ENCODE results near the gene CREBL2.

DNA sequence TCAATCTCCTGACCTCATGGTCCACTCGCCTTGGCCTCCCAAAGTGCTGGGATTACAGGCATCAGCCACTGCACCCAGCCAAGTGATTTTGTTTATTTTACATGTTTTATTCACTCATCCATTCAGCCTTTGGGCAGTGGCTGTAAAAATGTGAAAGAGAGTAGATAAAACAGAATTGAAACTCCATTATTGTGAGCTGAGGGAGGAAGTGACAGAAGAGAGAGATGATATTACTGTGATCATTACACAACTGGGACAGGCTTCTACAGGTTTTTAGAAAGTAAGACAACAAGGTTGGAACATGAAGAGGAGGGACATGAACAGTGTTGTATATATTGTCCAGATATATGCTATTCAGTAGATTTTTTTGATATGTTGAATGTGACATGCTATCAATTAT, 25.0 kb downstream of the CREBL2 start:
- TF ChIP-seq, protein P1, sequence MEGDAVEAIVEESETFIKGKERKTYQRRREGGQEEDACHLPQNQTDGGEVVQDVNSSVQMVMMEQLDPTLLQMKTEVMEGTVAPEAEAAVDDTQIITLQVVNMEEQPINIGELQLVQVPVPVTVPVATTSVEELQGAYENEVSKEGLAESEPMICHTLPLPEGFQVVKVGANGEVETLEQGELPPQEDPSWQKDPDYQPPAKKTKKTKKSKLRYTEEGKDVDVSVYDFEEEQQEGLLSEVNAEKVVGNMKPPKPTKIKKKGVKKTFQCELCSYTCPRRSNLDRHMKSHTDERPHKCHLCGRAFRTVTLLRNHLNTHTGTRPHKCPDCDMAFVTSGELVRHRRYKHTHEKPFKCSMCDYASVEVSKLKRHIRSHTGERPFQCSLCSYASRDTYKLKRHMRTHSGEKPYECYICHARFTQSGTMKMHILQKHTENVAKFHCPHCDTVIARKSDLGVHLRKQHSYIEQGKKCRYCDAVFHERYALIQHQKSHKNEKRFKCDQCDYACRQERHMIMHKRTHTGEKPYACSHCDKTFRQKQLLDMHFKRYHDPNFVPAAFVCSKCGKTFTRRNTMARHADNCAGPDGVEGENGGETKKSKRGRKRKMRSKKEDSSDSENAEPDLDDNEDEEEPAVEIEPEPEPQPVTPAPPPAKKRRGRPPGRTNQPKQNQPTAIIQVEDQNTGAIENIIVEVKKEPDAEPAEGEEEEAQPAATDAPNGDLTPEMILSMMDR (IDR thresholded peaks at IDR 0.05): no peak
- TF ChIP-seq POLR2A (IDR thresholded peaks at IDR 0.05): no peak
- no peak for TF ChIP-seq POLR2AphosphoS5 (IDR thresholded peaks at IDR 0.05)
